RPMI8226 (cell line): Measurements from ENCODE around the gene PCIF1.
A peak's percentile ranks its signal among the peaks of the same experiment; 100 is the strongest.
"Not testable (repeated sequence)": the region's sequence is repeated elsewhere in the genome, so short reads cannot be mapped to it uniquely, and the experiment has no call there.

ENCODE experiments used
- DNase-seq: peaks from one replicate; pipeline ENCODE4 v3.0.0-alpha.2; 2015

PCIF1 gene

GRCh38 chr20:45948261-45948733 lies 13.8 kb downstream of the PCIF1 start:
- DNase-seq, result no peak

- DNase-seq, result no peak
Observed at GRCh38 chr20:45948742-45949541, 14.5 kb downstream of the PCIF1 start.

GRCh38 chr20:45949542-45950329 lies 15.3 kb downstream of the PCIF1 start:
- no peak for DNase-seq

GRCh38 chr20:45950330-45950646 lies 15.8 kb downstream of the PCIF1 start:
- DNase-seq, result no peak

- no peak for DNase-seq
Observed at GRCh38 chr20:45951925-45952834, 17.7 kb downstream of the PCIF1 start.

- DNase-seq, result no peak
Observed at GRCh38 chr20:45952861-45953260, 18.4 kb downstream of the PCIF1 start.

GRCh38 chr20:45953672-45954071 lies 19.2 kb downstream of the PCIF1 start:
- no peak for DNase-seq

- DNase-seq, result not testable (repeated sequence)
Observed at GRCh38 chr20:45956326-45956725, 21.8 kb downstream of the PCIF1 start.

GRCh38 chr20:45957021-45957941 lies 22.8 kb downstream of the PCIF1 start:
- no peak for DNase-seq

- DNase-seq, result no peak
Observed at GRCh38 chr20:45958593-45958992, 24.1 kb downstream of the PCIF1 start.

- DNase-seq, result no peak
Observed at GRCh38 chr20:45959126-45959525, 24.6 kb downstream of the PCIF1 start.

GRCh38 chr20:45959956-45960630 lies 25.6 kb downstream of the PCIF1 start:
- DNase-seq, result no peak

- DNase-seq, result no peak
Observed at GRCh38 chr20:45962031-45962755, 27.7 kb downstream of the PCIF1 start.

- DNase-seq, result peak; percentile 57
Observed at GRCh38 chr20:45963059-45964005, 28.8 kb downstream of the PCIF1 start.

GRCh38 chr20:45964006-45964400 lies 29.5 kb downstream of the PCIF1 start:
- DNase-seq, result no peak

GRCh38 chr20:45965169-45966002 lies 30.9 kb downstream of the PCIF1 start:
- DNase-seq, result no peak

- DNase-seq, result no peak
Observed at GRCh38 chr20:45967551-45968080, 33.1 kb downstream of the PCIF1 start.

- DNase-seq, result no peak
Observed at GRCh38 chr20:45968081-45968671, 33.7 kb downstream of the PCIF1 start.
